ENCODE data around the gene PGBD5.

The PGBD5 gene

GRCh38 chr1:230401101-230401500 lies 25.0 kb downstream of the PGBD5 start:
- TF ChIP-seq CTCF (IDR thresholded peaks at IDR 0.05) (no peak), ZFX (IDR thresholded peaks at IDR 0.05; ENCODE audit: borderline replicate concordance) (no peak)
- H3K27ac ChIP-seq = no peak overlapping the region

GRCh38 chr1:230400007-230400344 lies 26.2 kb downstream of the PGBD5 start:
- TF ChIP-seq ZFX (IDR thresholded peaks at IDR 0.05; ENCODE audit: borderline replicate concordance) (no peak), CTCF (IDR thresholded peaks at IDR 0.05) (no peak)
- no peak overlapping the region for H3K27ac ChIP-seq

- TF ChIP-seq CTCF (IDR thresholded peaks at IDR 0.05) (no peak), ZFX (IDR thresholded peaks at IDR 0.05; ENCODE audit: borderline replicate concordance) (no peak)
- no peak overlapping the region for H3K27ac ChIP-seq
Observed at GRCh38 chr1:230399321-230400006, 26.7 kb downstream of the PGBD5 start.

GRCh38 chr1:230398856-230399255 lies 27.3 kb downstream of the PGBD5 start:
- TF ChIP-seq CTCF (IDR thresholded peaks at IDR 0.05) (no peak), ZFX (IDR thresholded peaks at IDR 0.05; ENCODE audit: borderline replicate concordance) (no peak)
- H3K27ac ChIP-seq = no peak overlapping the region

GRCh38 chr1:230396966-230397365 lies 29.2 kb downstream of the PGBD5 start:
- TF ChIP-seq ZFX (IDR thresholded peaks at IDR 0.05; ENCODE audit: borderline replicate concordance) (no peak), CTCF (IDR thresholded peaks at IDR 0.05) (no peak)
- H3K27ac ChIP-seq = no peak overlapping the region

GRCh38 chr1:230395932-230396331 lies 30.2 kb downstream of the PGBD5 start:
- H3K27ac ChIP-seq = no peak overlapping the region
- TF ChIP-seq ZFX (IDR thresholded peaks at IDR 0.05; ENCODE audit: borderline replicate concordance) = no peak
- no peak for TF ChIP-seq CTCF (IDR thresholded peaks at IDR 0.05)

GRCh38 chr1:230394741-230395140 lies 31.4 kb downstream of the PGBD5 start:
- no peak overlapping the region for H3K27ac ChIP-seq
- TF ChIP-seq ZFX (IDR thresholded peaks at IDR 0.05; ENCODE audit: borderline replicate concordance) (no peak), CTCF (IDR thresholded peaks at IDR 0.05) (no peak)

Measured in 22Rv1 (cell line).